ENCODE data around the gene CYSTM1.

Gene CYSTM1

DNA sequence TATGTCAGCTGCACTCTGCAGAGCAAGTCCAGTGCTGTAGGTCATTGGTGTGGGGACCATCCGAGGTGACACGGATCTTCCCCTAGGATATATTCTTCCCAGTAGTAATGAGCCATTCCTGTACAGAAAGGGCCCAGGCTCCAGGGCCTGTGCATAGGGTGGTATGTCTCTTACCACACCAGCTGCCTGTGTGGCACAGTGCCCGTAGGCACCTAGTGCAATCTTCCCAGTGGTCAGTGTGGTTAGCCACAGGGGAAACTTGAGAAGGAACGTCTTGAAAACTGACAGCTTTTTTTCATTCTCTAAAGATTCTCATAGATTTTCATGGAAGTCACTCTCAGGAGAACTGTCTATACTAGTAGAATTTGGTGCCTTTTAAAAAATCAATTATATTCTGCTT, 39.8 kb downstream of the CYSTM1 start:
- no peak for DNase-seq

DNA sequence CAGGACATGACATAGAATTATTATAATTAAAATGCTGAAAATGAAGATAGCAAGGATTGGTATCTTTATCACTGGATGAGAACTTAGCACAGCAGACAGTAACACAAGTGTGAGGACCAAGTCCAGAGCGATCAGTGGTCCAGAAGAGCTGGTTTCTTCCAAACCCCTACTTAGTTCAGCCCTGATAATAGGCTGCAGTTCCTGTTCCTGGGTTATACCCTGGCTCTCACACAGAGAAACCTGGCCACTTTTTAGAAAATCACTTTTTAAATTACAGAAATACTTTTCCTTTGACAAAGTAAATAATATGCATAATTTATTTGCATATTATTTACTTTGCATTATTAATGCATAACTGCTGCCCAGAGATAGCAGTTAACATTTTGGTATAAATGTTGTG, 40.3 kb downstream of the CYSTM1 start:
- DNase-seq: no peak

DNA sequence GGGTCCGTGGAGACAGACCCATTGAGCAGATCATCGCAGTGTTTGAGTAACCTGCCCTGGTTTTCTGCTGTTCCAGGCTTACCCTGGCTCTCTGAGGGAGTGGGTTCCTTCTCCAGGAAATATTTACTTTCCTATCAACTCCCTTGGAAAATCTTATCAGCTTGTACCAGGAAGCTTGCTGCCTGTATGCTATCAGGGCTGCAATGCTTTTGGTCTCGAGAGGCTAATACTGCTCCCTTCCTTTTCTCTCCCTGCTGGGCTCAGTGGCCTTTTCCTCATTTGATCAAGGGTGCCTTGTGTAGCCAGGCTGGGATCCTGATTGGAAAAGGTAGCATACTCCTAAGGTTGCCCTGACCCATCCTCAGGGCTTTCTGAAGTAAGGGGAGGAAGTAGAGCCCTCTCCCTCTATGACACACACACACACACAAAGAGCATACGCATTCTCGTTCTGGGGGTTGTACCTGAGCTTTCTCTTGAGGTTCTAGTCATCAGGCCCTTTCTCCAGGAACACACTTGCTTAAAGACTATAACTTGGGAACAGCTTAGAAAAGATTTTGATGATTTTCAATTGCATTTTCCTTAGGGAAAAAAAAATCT, 41.6 kb downstream of the CYSTM1 start:
- no peak for DNase-seq

DNA sequence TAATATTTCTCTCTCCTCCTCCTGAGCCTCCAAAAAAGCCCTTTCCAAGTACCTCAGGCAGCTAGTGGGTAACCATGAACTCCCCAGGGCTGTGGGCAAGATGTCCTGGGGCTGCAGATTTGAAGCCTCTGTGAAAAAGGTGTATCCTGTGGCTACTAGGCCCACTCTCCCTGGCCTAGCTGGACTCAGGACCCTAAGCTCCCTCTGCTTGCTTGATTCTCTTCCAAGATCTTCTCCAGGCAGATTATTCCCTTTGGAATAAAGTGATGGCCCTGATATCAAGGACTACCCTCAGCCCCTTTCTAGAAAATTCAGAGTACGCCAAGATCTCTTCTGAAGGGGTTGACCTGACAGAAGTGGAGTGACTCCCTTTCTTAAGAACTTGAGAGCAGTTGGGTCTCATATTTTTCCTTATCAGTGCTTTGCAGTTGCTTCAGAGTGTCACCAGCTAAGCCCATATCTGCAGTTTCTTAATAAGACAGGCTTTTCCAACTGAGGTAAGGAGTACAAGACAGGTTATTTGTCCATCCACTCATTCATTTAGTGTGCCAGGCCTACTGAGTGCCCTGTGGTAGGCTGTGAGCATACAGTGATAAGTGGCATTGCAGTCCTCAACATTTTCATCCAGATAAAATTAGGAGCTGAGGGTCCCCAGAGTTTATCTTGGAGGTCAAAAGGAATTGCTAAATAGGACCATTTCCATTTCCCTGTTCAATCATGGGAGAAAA, 42.5 kb downstream of the CYSTM1 start:
- no peak for DNase-seq

DNA sequence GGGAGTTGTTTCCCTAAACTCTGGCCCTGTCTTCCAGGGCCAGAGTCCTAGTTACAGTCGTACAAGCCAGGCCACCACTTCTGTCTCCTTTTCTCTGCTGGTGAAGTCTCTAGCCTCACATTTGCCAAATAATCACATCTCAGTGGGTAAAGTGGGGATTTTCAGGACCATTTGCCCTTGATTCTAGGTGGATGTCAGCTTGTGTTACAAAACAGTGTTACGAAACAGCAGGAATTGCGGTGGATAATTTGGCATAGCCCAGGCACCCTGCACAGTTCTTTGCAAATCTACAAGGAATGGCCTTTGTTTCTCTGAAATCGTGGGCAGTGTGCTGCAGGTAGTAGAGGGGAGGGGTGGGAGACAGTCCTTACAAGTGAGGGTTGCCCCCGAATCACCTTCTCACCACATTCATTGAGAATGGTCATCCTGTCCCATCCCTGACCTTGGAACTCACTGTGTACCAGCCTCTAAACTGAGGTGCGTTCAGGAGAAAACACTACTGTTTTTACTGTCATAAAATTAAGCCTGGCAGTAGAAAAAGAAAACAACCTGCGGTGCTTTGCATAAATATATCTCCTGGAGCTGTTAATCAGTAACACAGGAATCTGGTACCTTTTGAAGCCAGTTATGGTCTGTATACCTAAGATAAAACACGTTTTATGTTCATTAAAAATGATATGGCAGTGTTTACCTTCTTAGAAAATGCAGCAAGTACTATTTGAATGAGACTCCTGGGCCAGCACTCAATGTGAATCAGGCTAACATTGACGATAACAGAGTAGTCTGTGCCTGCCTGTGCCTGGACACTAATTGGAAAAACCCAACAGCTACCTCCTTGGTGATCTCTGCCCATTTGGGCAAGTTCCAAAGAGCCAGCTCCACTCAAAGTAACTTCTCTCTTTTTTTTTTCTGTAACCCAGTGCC, 44.3 kb downstream of the CYSTM1 start:
- no peak for DNase-seq

DNA sequence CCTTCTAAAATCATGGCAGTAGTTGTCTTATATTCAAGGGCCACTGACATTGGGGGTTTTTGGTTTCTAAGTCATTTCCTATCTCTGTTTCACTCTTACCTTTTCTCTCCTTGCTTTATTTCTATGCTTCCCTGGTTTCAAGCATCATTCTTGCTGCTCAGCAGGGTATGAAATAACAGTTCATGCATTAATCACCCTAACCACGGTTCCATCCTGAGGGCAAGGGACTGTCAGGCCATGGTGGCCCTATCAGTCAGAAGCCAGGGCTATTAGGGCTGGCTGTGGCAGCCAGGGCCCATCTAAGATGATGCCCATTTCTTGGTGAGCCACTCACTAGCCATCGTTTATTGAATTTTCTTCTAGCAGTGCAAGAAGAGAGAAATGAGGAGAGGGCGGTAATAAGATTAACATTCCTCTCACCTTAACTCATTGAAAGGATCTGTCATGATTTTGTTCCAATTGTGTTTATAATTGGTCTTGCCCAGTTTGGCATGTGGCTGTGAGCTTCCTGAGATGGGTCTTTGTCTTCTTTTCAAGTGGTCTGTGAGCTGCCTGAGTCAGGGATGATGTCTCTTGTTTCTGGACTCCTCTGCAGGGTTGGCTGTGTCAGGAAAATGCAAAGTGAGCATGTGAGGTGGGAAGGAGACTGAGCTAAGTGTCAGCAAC, 45.2 kb downstream of the CYSTM1 start:
- DNase-seq: no peak

DNA sequence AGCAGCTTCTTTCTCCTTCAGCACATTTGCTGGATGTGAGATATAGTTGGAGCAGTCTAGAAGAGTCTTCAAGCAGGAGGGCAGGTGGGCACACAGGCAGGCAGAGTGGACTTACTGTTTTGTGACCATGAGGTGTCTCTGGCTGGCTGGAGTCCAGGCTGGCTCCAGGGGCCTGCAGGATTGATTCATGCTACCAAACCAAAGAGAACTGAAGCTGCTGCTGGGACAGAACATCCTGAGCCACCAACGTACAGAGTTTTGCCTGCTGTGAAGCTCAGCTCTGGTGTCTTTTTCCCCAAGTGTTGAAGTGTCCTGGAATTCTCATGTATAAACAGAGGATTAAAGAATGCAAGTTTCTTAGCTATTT, 45.7 kb downstream of the CYSTM1 start:
- no peak for DNase-seq

DNA sequence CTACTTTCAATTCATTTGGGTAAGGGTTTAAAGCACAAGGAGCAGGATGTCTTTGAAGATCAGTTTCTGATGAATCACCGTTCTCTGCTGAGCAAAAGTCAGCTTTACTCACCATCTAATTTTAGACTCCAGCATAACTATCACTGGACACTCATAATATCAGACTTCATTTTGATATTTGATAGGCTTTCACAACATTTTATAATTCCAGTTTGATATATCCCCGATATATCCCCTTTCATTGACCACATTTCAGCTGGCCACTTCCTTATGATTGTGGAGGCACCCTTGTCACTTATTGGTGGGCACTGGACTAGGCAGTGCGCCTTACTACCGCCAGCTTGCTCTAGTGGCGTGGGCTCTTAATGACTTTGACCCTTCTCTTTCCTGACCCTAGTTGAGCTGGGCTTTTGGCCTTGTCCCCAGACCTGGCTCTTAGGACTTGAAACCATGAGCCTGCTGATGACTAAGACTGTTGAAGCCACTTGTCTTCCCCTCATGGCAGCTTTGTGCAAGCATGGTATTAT, 46.8 kb downstream of the CYSTM1 start:
- no peak for DNase-seq

DNA sequence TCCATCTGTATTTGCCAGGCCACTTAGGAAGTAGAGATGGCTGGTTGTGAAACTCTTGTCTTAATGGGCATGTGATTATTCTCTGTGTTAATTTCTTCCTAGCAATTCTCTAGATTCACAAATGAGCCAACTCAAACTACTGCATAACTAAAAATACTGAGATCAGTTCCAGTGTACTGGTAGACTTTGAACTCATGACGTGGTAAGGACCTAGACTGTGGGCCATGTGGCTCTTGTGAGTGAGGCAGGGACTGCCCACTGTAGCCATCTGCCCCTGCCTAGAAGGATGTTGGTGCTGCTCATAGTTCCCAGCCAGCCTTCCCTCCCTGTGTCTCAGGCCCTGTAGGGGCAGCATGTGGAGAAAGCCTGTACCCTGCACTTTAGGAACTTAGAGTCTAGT, 47.4 kb downstream of the CYSTM1 start:
- DNase-seq: no peak

DNA sequence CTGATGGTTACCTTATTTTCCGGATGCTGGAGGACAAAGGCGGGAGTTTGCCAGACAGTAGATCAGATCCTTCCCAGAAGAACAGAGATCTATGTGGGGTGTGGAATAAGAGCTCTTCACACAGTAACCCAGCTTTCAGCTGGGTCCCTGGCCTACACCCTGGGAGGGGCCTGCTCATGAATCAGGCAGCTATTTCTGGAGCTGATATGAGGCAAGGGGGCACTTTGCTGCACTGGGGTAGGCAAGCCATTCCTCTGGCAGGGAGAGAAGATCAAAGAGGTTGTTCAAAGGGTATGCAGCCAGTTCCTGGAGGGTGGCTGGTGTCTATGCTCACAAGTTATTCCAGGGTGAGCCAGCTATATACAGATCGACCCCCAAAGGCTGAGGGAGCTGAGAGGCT, 48.6 kb downstream of the CYSTM1 start:
- no peak for DNase-seq

DNA sequence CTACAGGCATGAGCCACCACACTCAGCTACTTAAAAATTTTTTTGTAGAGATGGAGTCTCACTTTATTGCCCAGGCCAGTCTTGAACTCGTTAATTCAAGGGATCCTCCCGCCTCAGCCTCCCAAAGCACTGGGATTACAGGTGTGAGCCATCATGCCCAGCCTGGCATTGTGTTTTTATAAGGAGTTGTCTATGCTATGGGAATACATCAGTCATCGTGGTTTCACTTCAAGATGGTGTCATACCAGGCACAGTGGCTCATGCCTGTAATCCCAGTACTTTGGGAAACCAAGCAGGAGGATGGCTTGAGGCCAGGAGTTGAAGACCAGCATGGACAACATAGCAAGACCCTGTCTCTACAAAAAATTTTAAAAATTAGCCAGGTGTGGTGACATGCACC, 49.7 kb downstream of the CYSTM1 start:
- DNase-seq: no peak

DNA sequence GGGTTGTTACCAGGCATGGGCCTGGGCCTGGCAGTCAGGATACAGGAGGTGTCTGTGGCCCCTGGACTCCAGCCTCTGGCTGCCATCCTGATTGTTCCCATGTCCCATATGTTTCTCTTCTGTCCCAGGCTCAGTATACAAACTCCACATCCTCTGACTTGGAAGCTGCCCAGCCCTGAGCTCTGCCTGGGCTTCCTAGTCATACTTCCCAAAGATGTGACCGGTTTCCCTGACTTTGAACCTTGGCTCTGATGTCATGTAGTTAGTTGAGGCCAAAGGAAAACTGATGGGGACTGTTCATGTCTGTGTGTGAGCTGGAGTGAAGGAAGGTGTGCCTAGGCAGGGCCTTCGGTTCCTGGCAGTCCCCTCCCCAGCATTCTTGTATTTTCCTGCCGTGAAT, 50.4 kb downstream of the CYSTM1 start:
- no peak for DNase-seq

DNA sequence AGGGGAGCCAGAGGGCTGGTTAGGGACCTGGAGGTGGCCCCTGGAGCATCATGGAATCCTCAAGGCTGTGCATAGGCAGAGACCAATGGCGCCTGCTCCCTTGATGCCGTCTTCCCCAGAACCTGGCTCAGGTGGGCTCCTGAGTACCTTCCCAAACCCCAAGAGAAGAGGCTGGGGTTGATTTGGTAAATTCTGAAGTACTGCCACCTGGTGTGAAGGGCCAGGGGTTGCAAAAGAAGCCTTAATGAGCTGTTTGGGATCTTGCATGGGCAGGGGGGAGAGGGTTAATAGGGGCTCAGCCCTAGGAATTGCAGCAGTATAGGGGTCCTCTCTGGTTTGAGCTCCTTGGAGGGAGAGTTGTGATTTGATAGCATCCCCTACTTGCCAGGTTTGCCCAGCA, 52.1 kb downstream of the CYSTM1 start:
- no peak for DNase-seq

DNA sequence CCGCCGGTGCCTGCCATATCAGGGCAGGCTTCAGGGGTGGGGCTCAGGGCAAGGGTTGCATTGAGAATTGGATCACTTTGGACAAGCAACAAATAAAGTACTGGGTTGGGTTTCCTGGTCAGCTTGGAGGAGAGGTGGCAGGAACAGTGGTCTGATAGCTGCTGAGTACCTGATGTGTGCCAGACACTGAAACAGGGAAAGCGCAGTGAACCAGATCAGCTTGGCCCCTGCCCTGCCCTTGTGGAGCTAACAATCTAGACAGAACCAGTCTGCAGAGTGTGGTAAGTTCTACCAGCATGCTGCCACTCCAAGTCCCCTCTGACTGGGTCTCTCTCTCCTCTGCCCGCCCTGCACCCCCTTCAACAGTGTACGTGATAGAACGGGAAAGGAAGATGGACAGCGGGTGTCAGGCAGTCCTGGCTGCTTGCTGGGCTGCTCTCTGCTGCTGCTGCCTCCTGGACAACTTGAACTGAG, 53.4 kb downstream of the CYSTM1 start:
- no peak for DNase-seq

DNA sequence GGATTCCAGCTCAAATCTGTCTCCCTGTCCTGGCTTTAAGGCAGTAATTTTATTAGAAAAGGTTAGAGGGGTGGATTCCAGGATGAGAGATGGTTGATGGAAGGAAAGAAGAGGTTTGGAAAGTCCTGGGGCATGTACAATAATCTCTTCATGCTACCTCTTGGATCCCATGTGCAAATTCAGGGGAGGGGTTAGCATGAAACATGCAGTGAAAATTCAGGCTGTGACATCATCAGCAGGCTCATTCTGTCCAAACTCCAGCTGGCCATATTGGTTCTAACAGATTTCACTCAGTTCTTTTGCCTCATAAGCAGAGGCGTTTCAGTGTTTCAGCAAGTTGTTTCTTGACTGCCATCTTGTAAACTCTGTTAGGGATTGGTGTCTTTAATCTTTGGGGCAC, 55.4 kb downstream of the CYSTM1 start:
- DNase-seq: no peak

DNA sequence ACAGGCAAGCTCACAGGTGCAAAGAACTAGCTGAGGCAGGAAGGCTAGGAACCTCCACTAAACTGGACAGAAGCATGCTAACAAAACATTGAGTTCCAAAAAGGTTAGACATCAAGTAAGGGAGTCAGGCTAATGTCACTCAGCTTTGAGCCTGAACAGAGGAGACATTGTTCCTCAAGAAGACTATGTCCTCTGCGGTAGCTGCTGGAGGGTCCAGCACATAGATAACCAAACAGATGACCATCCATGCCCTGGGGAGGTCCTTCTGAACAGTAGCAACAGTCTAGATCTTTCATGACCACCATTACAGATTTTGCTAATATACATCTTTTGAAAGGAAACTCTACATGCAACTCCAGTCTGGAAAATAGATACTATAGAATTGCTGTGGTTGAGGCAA, 57.7 kb downstream of the CYSTM1 start:
- DNase-seq: no peak

DNA sequence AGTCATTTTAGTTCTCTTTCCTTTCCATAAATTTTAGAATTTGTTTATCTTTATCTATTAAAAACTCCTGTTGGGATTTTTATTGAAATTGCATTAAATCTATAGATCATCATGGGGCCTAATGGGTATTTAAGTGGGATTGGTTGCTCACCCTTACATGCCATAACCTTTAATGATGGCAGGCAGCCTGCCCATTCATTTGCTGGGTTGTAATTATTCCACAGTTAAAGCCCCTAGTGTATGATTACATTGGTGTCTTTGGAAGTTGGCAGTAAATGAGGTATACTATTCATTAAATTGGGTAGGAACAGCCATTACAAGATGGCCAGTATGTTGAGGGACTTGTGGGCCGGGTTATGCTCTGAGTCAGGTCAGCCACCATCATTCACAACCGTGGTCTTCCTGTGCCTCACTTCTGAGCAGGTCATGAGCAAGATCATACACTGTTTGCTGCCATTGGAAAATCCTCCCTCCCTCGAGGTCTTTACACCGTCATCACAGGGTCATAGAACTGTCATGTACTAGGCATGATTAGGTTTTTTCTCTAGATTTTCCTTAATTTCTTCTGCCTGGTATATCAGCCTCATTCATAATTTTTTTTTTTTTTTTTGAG, 59.5 kb downstream of the CYSTM1 start:
- no peak for DNase-seq

DNA sequence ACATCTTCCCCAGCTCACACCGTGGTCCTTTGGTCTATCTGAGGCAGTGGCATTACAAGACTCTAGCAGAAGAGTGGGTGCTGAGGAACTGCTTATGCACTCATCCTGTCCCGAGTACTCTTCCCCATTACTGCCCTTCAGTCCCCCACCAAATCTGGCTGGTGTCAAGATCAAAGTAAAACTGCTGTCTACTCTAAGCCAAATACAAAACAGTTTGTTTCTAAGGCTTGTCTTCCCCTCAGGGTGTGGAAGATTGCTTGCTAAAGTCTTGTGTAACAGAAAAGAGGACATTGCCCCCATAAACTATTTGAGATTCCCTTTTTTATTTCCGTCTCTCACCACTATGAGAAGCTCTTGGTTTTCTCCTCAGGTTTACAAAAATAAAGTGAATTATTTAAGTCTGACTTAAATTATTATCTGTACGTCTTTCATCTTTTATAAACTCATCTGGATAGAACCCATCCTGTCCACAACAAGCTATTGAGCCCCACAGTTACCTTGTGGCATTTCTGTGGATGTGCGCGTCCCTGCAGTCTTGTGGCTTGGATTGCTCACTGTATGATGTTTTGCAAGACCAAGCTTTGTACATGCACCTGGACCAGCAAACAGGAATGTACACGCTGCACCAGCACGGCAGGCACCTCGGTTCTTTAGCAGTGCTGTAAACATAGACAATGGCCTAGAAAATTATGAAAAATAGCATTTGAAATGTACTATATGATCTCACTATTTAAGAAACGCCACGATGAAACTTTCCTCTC, 61.0 kb downstream of the CYSTM1 start:
- DNase-seq: no peak

DNA sequence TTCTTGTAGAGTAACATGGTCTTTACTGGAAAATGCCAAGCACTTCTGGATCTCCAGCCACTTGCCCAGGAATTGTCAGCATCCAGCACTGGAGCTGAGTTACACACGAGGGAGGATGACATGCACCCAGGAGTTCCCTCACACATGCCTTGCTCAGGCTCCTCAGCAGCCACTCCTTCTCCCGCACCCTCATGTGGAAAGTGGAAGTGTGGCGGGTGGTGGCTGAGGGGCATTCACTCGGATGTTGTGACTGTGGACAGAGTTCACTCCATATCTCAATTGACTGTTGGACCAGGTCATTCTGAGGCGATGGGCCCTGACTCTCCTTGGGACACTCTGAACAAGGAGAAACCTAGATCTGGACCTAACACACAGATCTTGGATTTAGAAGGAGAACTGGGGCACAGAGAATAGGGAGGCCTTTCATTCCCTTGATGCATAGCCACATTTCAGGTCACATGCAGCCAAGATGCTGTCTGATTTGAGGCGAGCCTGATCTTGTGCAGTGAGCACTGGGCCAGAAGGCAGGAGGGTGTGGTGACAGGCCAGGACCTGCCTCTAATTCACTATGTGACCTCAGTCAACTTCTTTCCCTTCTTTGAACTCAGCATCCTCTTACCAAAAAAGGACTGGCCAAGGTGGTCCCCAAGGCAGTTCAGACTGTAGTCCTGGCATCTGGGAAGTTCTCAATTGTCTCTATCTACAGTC, 62.1 kb downstream of the CYSTM1 start:
- DNase-seq: no peak

DNA sequence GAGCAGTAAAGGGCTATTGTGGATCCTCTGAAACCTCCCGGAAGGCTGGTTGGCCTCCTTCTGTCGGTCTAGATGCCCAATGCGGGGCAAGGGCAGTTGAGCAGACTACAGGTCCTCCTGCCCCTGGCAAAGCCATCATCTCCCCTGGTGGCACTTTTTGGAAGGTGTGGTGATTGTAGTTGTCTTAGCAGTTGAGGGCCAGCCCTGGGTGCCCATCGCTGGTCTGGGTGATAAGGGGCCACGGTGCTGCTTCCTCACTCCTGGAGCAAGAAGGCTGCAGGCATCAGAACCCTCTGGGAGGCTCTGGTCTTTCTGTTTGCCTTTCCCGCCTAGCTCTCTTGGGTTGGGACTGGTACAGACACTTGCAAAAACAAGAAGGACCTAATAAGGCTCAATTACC, 63.8 kb downstream of the CYSTM1 start:
- no peak for DNase-seq

DNA sequence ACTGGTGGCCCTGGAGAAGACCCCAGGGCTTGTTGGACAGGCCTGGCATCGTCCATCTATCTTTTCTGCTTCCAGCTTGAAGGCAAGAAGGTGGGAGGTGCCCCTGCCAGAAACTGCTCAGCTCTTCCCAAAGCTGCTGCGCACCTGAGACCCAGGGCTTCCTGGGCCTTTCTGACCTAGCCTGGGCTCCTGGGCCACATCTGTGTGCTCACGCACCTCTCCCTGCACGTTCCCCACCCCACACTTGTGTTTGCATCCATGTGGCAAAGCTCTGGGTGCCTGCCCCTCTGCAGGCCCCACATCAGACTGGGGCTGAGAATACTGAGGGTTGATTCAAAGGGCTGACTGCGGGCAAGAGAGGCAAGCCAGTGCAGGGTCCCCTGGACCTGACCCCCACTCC, 64.5 kb downstream of the CYSTM1 start:
- DNase-seq: no peak
